ENCODE measurements around the gene RHEBL1.

Gene RHEBL1

DNA sequence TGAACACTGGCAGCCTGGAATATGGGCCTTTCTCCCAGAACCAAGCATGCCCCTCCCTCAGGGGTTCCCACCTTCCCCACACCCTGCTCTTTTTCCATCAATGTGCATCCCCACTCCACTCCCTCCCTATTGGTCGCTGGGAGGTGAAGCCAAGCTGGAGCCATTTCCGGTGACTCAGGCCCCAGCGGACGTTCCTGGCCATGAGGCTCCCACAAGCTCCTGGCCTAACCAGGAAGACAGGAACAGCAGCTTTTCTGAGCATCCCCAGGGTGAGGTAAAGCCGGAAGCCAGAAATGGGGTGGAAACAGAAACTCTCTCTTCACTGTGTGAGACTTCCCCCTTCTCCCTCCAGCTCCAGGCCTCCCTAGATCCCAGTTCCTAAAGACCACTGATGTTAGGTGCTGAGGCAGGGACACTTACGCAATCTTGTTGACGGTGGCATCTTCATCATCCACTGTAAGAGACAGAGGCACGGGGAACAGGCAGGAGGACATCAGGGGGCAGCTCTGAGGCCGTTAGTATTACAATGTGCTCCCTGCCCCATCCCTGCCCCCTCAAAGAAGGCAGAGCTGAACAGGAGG lies 35.8 kb upstream of the RHEBL1 start:
- DNase-seq (ENCODE audit: extremely low spot score) = no peak
- TF ChIP-seq SP1 (IDR thresholded peaks at IDR 0.05) = no peak
- no peak for TF ChIP-seq BHLHE40 (IDR thresholded peaks at IDR 0.05; ENCODE audit: borderline replicate concordance)
- no peak for TF ChIP-seq L3MBTL2 (conservative IDR thresholded peaks at IDR 0.05)
- no peak for TF ChIP-seq ARNT (IDR thresholded peaks at IDR 0.05)
- TF ChIP-seq TARDBP (IDR thresholded peaks at IDR 0.05) = no peak
- TF ChIP-seq FOXA1 (IDR thresholded peaks at IDR 0.05) = no peak
- no peak for TF ChIP-seq FOXK2 (IDR thresholded peaks at IDR 0.05)
- TF ChIP-seq, protein P1, sequence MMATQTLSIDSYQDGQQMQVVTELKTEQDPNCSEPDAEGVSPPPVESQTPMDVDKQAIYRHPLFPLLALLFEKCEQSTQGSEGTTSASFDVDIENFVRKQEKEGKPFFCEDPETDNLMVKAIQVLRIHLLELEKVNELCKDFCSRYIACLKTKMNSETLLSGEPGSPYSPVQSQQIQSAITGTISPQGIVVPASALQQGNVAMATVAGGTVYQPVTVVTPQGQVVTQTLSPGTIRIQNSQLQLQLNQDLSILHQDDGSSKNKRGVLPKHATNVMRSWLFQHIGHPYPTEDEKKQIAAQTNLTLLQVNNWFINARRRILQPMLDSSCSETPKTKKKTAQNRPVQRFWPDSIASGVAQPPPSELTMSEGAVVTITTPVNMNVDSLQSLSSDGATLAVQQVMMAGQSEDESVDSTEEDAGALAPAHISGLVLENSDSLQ (IDR thresholded peaks at IDR 0.05) = no peak
- TF ChIP-seq ELF4 (IDR thresholded peaks at IDR 0.05) = no peak
- TF ChIP-seq FOXM1 (IDR thresholded peaks at IDR 0.05; ENCODE audit: borderline replicate concordance) = no peak
- TF ChIP-seq CTBP1 (IDR thresholded peaks at IDR 0.05; ENCODE audit: borderline replicate concordance) = no peak
- TF ChIP-seq LEF1 (IDR thresholded peaks at IDR 0.05; ENCODE audit: borderline replicate concordance) = no peak
- no peak for TF ChIP-seq HDGF (IDR thresholded peaks at IDR 0.05; ENCODE audit: borderline replicate concordance)
- TF ChIP-seq SUZ12 (IDR thresholded peaks at IDR 0.05) = no peak
- no peak for TF ChIP-seq NFRKB (IDR thresholded peaks at IDR 0.05)
- no peak for TF ChIP-seq ZNF384 (IDR thresholded peaks at IDR 0.05)
- ChIA-PET CTCF (interaction anchor here (2.9 kb wide), 1 partner anchor 17 kb away, joined by 12 read pairs; no protein-coding TSS in a partner anchor), POLR2A (interaction anchor here (1.5 to 5.0 kb wide), 2 partner anchors 25 to 36 kb away, joined by 4 to 26 read pairs; partner anchors contain the start of genes RHEBL1 and TUBA1B)

DNA sequence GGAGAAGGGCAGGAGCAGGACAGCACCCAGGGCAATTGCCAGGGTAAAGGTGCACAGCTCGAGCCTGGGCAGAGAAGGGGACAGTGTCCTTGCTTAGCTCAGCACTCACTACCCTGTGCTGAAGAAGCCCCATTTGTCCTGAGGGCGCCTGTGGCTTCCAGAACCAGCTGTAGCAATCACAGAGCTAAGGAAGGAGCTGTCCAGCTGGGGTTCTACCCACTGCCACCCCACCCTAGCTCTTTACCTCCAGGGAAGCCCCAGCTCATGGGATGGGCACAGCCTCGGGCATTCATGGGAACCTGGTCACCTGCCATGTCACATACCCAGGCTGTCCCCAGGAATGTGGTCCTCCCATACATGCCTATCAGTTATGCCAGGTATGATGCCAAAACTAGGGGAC lies 35.0 kb upstream of the RHEBL1 start:
- POLR2A ChIA-PET = interaction anchor here (1.5 to 5.0 kb wide), 2 partner anchors 26 to 35 kb away, joined by 4 to 26 read pairs; partner anchors contain the start of genes RHEBL1 and TUBA1B
- CTCF ChIA-PET = interaction anchor here (1.2 to 2.9 kb wide), 2 partner anchors 17 to 41 kb away, joined by 3 to 12 read pairs; no protein-coding TSS in a partner anchor
- DNase-seq (ENCODE audit: extremely low spot score) = no peak
- TF ChIP-seq SP1 (IDR thresholded peaks at IDR 0.05) = no peak
- no peak for TF ChIP-seq LEF1 (IDR thresholded peaks at IDR 0.05; ENCODE audit: borderline replicate concordance)
- TF ChIP-seq L3MBTL2 (conservative IDR thresholded peaks at IDR 0.05) = no peak
- TF ChIP-seq FOXA1 (IDR thresholded peaks at IDR 0.05) = no peak
- no peak for TF ChIP-seq FOXM1 (IDR thresholded peaks at IDR 0.05; ENCODE audit: borderline replicate concordance)
- TF ChIP-seq BHLHE40 (IDR thresholded peaks at IDR 0.05; ENCODE audit: borderline replicate concordance) = no peak
- TF ChIP-seq ARNT (IDR thresholded peaks at IDR 0.05) = no peak
- TF ChIP-seq ZNF384 (IDR thresholded peaks at IDR 0.05) = no peak
- TF ChIP-seq FOXK2 (IDR thresholded peaks at IDR 0.05) = no peak
- TF ChIP-seq ELF4 (IDR thresholded peaks at IDR 0.05) = no peak
- TF ChIP-seq CTBP1 (IDR thresholded peaks at IDR 0.05; ENCODE audit: borderline replicate concordance) = no peak
- TF ChIP-seq HDGF (IDR thresholded peaks at IDR 0.05; ENCODE audit: borderline replicate concordance) = no peak
- no peak for TF ChIP-seq TARDBP (IDR thresholded peaks at IDR 0.05)
- TF ChIP-seq, protein P1 (IDR thresholded peaks at IDR 0.05) = no peak
- no peak for TF ChIP-seq SUZ12 (IDR thresholded peaks at IDR 0.05)

DNA sequence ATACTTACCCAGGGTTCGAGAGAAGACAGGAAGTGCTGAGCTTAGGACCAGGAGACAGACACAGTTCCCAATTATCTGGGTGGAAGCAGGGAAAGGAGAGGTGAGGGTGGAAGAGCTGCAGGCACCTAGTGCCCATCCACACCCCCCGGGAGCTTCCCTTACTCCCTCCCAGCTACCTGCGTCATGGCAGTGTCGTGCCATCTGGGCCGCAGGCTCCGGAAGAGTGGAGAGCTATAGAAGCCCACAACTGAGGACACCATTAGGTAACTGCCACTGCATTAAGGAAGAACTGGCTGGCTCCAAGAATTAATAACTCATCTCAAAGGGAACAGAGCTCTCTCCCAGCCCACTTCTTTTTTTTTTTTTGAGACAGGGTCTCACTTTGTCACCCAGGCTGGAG lies 30.6 kb upstream of the RHEBL1 start:
- no peak for DNase-seq (ENCODE audit: extremely low spot score)
- ChIA-PET CTCF (interaction anchor here (1.2 to 4.9 kb wide), 3 partner anchors 9 to 12 kb away, joined by 3 to 35 read pairs (median 5); no protein-coding TSS in a partner anchor), POLR2A (interaction anchor here (1.4 to 4.4 kb wide), 3 partner anchors 10 to 31 kb away, joined by 6 to 27 read pairs (median 19); partner anchors contain the start of genes LMBR1L and TUBA1B)
- TF ChIP-seq, protein P1 (IDR thresholded peaks at IDR 0.05) = no peak
- no peak for TF ChIP-seq BHLHE40 (IDR thresholded peaks at IDR 0.05; ENCODE audit: borderline replicate concordance)
- TF ChIP-seq LEF1 (IDR thresholded peaks at IDR 0.05; ENCODE audit: borderline replicate concordance) = no peak
- TF ChIP-seq NFRKB (IDR thresholded peaks at IDR 0.05) = no peak
- no peak for TF ChIP-seq FOXK2 (IDR thresholded peaks at IDR 0.05)
- no peak for TF ChIP-seq TARDBP (IDR thresholded peaks at IDR 0.05)
- no peak for TF ChIP-seq CTBP1 (IDR thresholded peaks at IDR 0.05; ENCODE audit: borderline replicate concordance)
- TF ChIP-seq SP1 (IDR thresholded peaks at IDR 0.05) = no peak
- TF ChIP-seq HDGF (IDR thresholded peaks at IDR 0.05; ENCODE audit: borderline replicate concordance) = no peak
- no peak for TF ChIP-seq L3MBTL2 (conservative IDR thresholded peaks at IDR 0.05)
- no peak for TF ChIP-seq ARNT (IDR thresholded peaks at IDR 0.05)
- no peak for TF ChIP-seq FOXA1 (IDR thresholded peaks at IDR 0.05)
- no peak for TF ChIP-seq SUZ12 (IDR thresholded peaks at IDR 0.05)
- TF ChIP-seq FOXM1 (IDR thresholded peaks at IDR 0.05; ENCODE audit: borderline replicate concordance) = no peak

DNA sequence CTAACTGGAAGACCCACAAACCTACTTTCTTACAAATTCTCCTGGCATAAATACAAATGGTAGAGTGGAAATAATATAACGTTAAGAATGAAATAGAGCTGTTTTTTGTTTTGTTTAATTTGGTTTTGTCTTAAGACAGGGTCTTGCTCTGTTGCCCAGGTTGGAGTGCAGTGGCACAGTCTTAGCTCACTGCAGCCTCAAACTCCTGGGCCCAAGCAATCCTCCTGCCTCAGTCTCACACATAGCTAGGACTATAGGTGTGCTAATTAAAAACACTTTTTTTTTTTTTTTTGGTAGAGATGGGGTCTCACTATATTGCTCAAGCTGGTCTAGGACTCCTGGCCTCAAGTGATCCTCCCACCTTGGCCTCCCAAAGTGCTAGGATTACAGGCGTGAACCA lies 28.9 kb upstream of the RHEBL1 start:
- TF ChIP-seq ELF4 (IDR thresholded peaks at IDR 0.05) = no peak
- no peak for TF ChIP-seq BHLHE40 (IDR thresholded peaks at IDR 0.05; ENCODE audit: borderline replicate concordance)
- no peak for TF ChIP-seq ZNF384 (IDR thresholded peaks at IDR 0.05)
- no peak for TF ChIP-seq FOXM1 (IDR thresholded peaks at IDR 0.05; ENCODE audit: borderline replicate concordance)
- TF ChIP-seq L3MBTL2 (conservative IDR thresholded peaks at IDR 0.05) = no peak
- no peak for TF ChIP-seq ARNT (IDR thresholded peaks at IDR 0.05)
- TF ChIP-seq FOXA1 (IDR thresholded peaks at IDR 0.05) = no peak
- no peak for TF ChIP-seq SP1 (IDR thresholded peaks at IDR 0.05)
- no peak for TF ChIP-seq NFRKB (IDR thresholded peaks at IDR 0.05)
- no peak for TF ChIP-seq LEF1 (IDR thresholded peaks at IDR 0.05; ENCODE audit: borderline replicate concordance)
- no peak for TF ChIP-seq SUZ12 (IDR thresholded peaks at IDR 0.05)
- no peak for TF ChIP-seq FOXK2 (IDR thresholded peaks at IDR 0.05)
- TF ChIP-seq HDGF (IDR thresholded peaks at IDR 0.05; ENCODE audit: borderline replicate concordance) = no peak
- TF ChIP-seq, protein P1 (IDR thresholded peaks at IDR 0.05) = no peak
- TF ChIP-seq TARDBP (IDR thresholded peaks at IDR 0.05) = no peak
- TF ChIP-seq CTBP1 (IDR thresholded peaks at IDR 0.05; ENCODE audit: borderline replicate concordance) = no peak
- ChIA-PET CTCF (interaction anchor here (0.7 to 4.9 kb wide), 6 partner anchors 10 to 138 kb away, joined by 3 to 35 read pairs (median 9); partner anchors contain the start of gene LMBR1L), POLR2A (interaction anchor here (0.9 to 4.4 kb wide), 3 partner anchors 11 to 33 kb away, joined by 3 to 27 read pairs (median 19); partner anchors contain the start of genes LMBR1L and TUBA1B)
- DNase-seq (ENCODE audit: extremely low spot score) = no peak

Measured in HEK293T (cell line).